Stimulated activated CD4-positive, alpha-beta T cell treated with anti-CD3 and anti-CD28 coated beads, TNF-alpha, amount 100 ng/mL, for 24 hours (primary cell): Measurements from ENCODE around the gene KIF15.
"Not testable (repeated sequence)": the region's sequence is repeated elsewhere in the genome, so short reads cannot be mapped to it uniquely, and the experiment has no call there.

Experiments used
- DNase-seq, 3 experiments: peaks; one replicate each; pipeline ENCODE4 v3.0.0-alpha.2; 2020; ENCODE audit warnings: low read depth in 3 of 3

The KIF15 gene

GRCh38 chr3:44827196-44827595 lies 65.6 kb downstream of the KIF15 start:
- DNase-seq: no peak

GRCh38 chr3:44831232-44831631 lies 69.6 kb downstream of the KIF15 start:
- DNase-seq: no peak

- DNase-seq: no peak
Measured at GRCh38 chr3:44832032-44832431, 70.4 kb downstream of the KIF15 start.

- no peak for DNase-seq
Measured at GRCh38 chr3:44832965-44833364, 71.4 kb downstream of the KIF15 start.

- DNase-seq: no peak
Measured at GRCh38 chr3:44833394-44833793, 71.8 kb downstream of the KIF15 start.

- no peak for DNase-seq
Measured at GRCh38 chr3:44835684-44836083, 74.1 kb downstream of the KIF15 start.

GRCh38 chr3:44842376-44842775 lies 80.8 kb downstream of the KIF15 start:
- no peak for DNase-seq

GRCh38 chr3:44845528-44846520 lies 84.2 kb downstream of the KIF15 start:
- DNase-seq: no peak

- DNase-seq: no peak
Measured at GRCh38 chr3:44848634-44849033, 87.0 kb downstream of the KIF15 start.

GRCh38 chr3:44856663-44857062 lies 95.1 kb downstream of the KIF15 start:
- not testable (repeated sequence) for DNase-seq

GRCh38 chr3:44860117-44860516 lies 98.5 kb downstream of the KIF15 start:
- DNase-seq: no peak

- DNase-seq: peak; percentile 71 to 87 (median 73)
Measured at GRCh38 chr3:44861412-44862225, 100.0 kb downstream of the KIF15 start, which contains the start of gene TMEM42. Gene TMEM42 (plus strand): TSS chr3:44861912. CDS start chr3:44861925, 13 bp downstream.

- DNase-seq: no peak
Measured at GRCh38 chr3:44862226-44862637, 100.6 kb downstream of the KIF15 start.

GRCh38 chr3:44865272-44866035 lies 103.9 kb downstream of the KIF15 start:
- DNase-seq: no peak

GRCh38 chr3:44867421-44868111 lies 106.0 kb downstream of the KIF15 start:
- DNase-seq: no peak

- DNase-seq: no peak
Measured at GRCh38 chr3:44870375-44871061, 108.9 kb downstream of the KIF15 start.

GRCh38 chr3:44874308-44874707 lies 112.7 kb downstream of the KIF15 start, which contains the start of gene TGM4:
Gene TGM4 (plus strand): TSS chr3:44874608. CDS start chr3:44874679, 71 bp downstream.
- no peak for DNase-seq

GRCh38 chr3:44875596-44875995 lies 114.0 kb downstream of the KIF15 start:
- DNase-seq: no peak

- no peak for DNase-seq
Measured at GRCh38 chr3:44877333-44877732, 115.7 kb downstream of the KIF15 start.

- DNase-seq: no peak
Measured at GRCh38 chr3:44880284-44880683, 118.7 kb downstream of the KIF15 start.
